ENCODE results near the gene SAMD3.

Gene SAMD3

GRCh38 chr6:130163266-130163665 is 59.5 kb downstream of the SAMD3 start:
- no peak for TF ChIP-seq CTCF (IDR thresholded peaks at IDR 0.05)
- no peak overlapping the region for H3K27ac ChIP-seq
- no peak overlapping the region for H3K4me3 ChIP-seq
- DNase-seq (ENCODE audit: low spot score), result no peak

- Histone ChIP-seq H3K4me3 (no peak overlapping the region), H3K27ac (no peak overlapping the region)
- no peak for TF ChIP-seq CTCF (IDR thresholded peaks at IDR 0.05)
- DNase-seq (ENCODE audit: low spot score), result no peak
Observed at GRCh38 chr6:130162421-130162820, 60.3 kb downstream of the SAMD3 start.

GRCh38 chr6:130161683-130162404 is 60.9 kb downstream of the SAMD3 start:
- no peak overlapping the region for H3K27ac ChIP-seq
- DNase-seq (ENCODE audit: low spot score), result no peak
- TF ChIP-seq CTCF (IDR thresholded peaks at IDR 0.05), result no peak
- no peak overlapping the region for H3K4me3 ChIP-seq

- Histone ChIP-seq H3K4me3 (no peak overlapping the region), H3K27ac (no peak overlapping the region)
- no peak for DNase-seq (ENCODE audit: low spot score)
- no peak for TF ChIP-seq CTCF (IDR thresholded peaks at IDR 0.05)
Observed at GRCh38 chr6:130159956-130160355, 62.8 kb downstream of the SAMD3 start.

- no peak overlapping the region for H3K4me3 ChIP-seq
- TF ChIP-seq CTCF (IDR thresholded peaks at IDR 0.05), result no peak
- no peak for DNase-seq (ENCODE audit: low spot score)
- no peak overlapping the region for H3K27ac ChIP-seq
Observed at GRCh38 chr6:130158548-130158947, 64.2 kb downstream of the SAMD3 start.

GRCh38 chr6:130158056-130158455 is 64.7 kb downstream of the SAMD3 start:
- DNase-seq (ENCODE audit: low spot score), result no peak
- TF ChIP-seq CTCF (IDR thresholded peaks at IDR 0.05), result no peak
- Histone ChIP-seq H3K27ac (no peak overlapping the region), H3K4me3 (no peak overlapping the region)

GRCh38 chr6:130156908-130157307 is 65.8 kb downstream of the SAMD3 start:
- DNase-seq (ENCODE audit: low spot score), result no peak
- TF ChIP-seq CTCF (IDR thresholded peaks at IDR 0.05), result no peak
- Histone ChIP-seq H3K27ac (no peak overlapping the region), H3K4me3 (no peak overlapping the region)
